OCI-LY3 (cell line): ENCODE measurements around the gene VWA2.

Experiments used
- H2AFZ ChIP-seq: fragments of 200-600, 300-600 bp; shearing (Covaris generic); 2 replicates; pipeline ENCODE4 v1.6.0; 2014; ENCODE audit warnings: antibody characterized with exemption, low read depth, low read length
- H3K27ac ChIP-seq: fragments of 200-600, 300-600 bp; sonication (generic); 2 replicates; pipeline ENCODE4 v1.5.1; 2014; ENCODE audit warnings: mild to moderate bottlenecking, low read length, moderate library complexity, mixed read lengths
- H3K27me3 ChIP-seq: fragments of 200-600, 300-600 bp; sonication (generic); 2 replicates; pipeline ENCODE4 v1.6.1; 2014; ENCODE audit warnings: low read depth, low read length, mixed read lengths
- H3K36me3 ChIP-seq: fragments of 200-600, 300-600 bp; sonication (generic); replicated peaks from 2 replicates; pipeline ENCODE3; 2014; ENCODE audit warnings: low read depth, low read length, mixed read lengths
- H3K4me1 ChIP-seq: fragments of 300-600, 200-600 bp; sonication (generic); 2 replicates; pipeline ENCODE4 v1.6.1; 2014; ENCODE audit warnings: low read length, mixed read lengths
- H3K4me2 ChIP-seq: fragments of 200-600, 300-600 bp; sonication (generic); 2 replicates; pipeline ENCODE4 v1.6.1; 2014; ENCODE audit warnings: low read length, mixed read lengths
- H3K4me3 ChIP-seq: fragments of 300-600, 200-600 bp; sonication (generic); 2 replicates; pipeline ENCODE4 v1.5.1; 2014; ENCODE audit warnings: antibody characterized with exemption, mild to moderate bottlenecking, low read length, moderate library complexity
- H3K79me2 ChIP-seq: fragments of 300-600, 200-600 bp; shearing (Covaris generic); 2 replicates; pipeline ENCODE4 v1.6.1; 2014; ENCODE audit warnings: mild to moderate bottlenecking, low read length, mixed read lengths
- H3K9ac ChIP-seq: fragments of 300-600, 200-600 bp; shearing (Covaris generic); 2 replicates; pipeline ENCODE4 v1.6.0; 2014; ENCODE audit warnings: mild to moderate bottlenecking, low read length, moderate library complexity
- H3K9me3 ChIP-seq: fragments of 200-600, 300-600 bp; shearing (Covaris generic); 2 replicates; pipeline ENCODE4 v1.6.1; 2014; ENCODE audit warnings: low read length, mixed read lengths; ENCODE audit not compliant: insufficient read depth
- H4K20me1 ChIP-seq: fragments of 200-600, 300-600 bp; sonication (generic); 2 replicates; pipeline ENCODE4 v1.6.1; 2016; ENCODE audit warnings: low read length, mixed read lengths; ENCODE audit not compliant: insufficient read depth
- CTCF ChIP-seq: fragments of 200-600, 300-600 bp; sonication (generic); IDR thresholded peaks from 2 replicates; pipeline ENCODE4 v1.5.1; 2014; ENCODE audit warnings: antibody characterized with exemption, low read length, low read depth
- EZH2phosphoT487 ChIP-seq: fragments of 200-600 bp; shearing (Covaris generic); IDR thresholded peaks from 2 replicates; pipeline ENCODE4 v1.6.1; 2018; ENCODE audit warnings: antibody characterized with exemption, mixed run types, low read depth

Gene VWA2

GRCh38 chr10:114223066-114223465, 16.0 kb upstream of the VWA2 start:
- peaks cover 12% of the 10 kb centered on the region; the same call in 1 of the 2 replicates for H3K27me3 ChIP-seq

GRCh38 chr10:114228156-114228555, 10.9 kb upstream of the VWA2 start:
- H2AFZ ChIP-seq, result no peak overlapping the region
- TF ChIP-seq CTCF (no peak), EZH2phosphoT487 (no peak)

More at GRCh38 chr10:114223066-114223465, 16.0 kb upstream of the VWA2 start:
- H3K4me3 ChIP-seq, result no peak overlapping the region
- H3K4me1 ChIP-seq, result no peaks in the 10 kb centered on the region
- no peak for TF ChIP-seq CTCF
- no peak for TF ChIP-seq EZH2phosphoT487
- H3K79me2 ChIP-seq, result no peaks in the 10 kb centered on the region
- no peak overlapping the region for H3K4me2 ChIP-seq
- H3K9ac ChIP-seq, result no peak overlapping the region
- no peaks in the 10 kb centered on the region for H4K20me1 ChIP-seq
- H3K36me3 ChIP-seq, result no peaks in the 10 kb centered on the region
- H2AFZ ChIP-seq, result no peak overlapping the region
- no peaks in the 10 kb centered on the region for H3K9me3 ChIP-seq
- no peak overlapping the region for H3K27ac ChIP-seq

GRCh38 chr10:114232561-114233176, 6.4 kb upstream of the VWA2 start:
- Histone ChIP-seq H3K9me3 (no peaks in the 10 kb centered on the region), H3K9ac (no peak overlapping the region), H3K27ac (no peak overlapping the region), H2AFZ (no peak overlapping the region), H3K36me3 (no peaks in the 10 kb centered on the region), H3K4me3 (no peak overlapping the region), H3K27me3 (peaks cover 7% of the 10 kb centered on the region; the same call in 1 of the 2 replicates), H3K4me2 (no peak overlapping the region), H4K20me1 (no peaks in the 10 kb centered on the region), H3K4me1 (no peaks in the 10 kb centered on the region), H3K79me2 (no peaks in the 10 kb centered on the region)
- TF ChIP-seq EZH2phosphoT487, result no peak
- TF ChIP-seq CTCF, result no peak

More at GRCh38 chr10:114228156-114228555, 10.9 kb upstream of the VWA2 start:
- Histone ChIP-seq H3K27ac (no peak overlapping the region), H3K4me3 (no peak overlapping the region), H3K9ac (no peak overlapping the region), H3K36me3 (no peaks in the 10 kb centered on the region), H3K27me3 (peaks cover 8% of the 10 kb centered on the region; the same call in 1 of the 2 replicates), H3K9me3 (no peaks in the 10 kb centered on the region), H3K79me2 (no peaks in the 10 kb centered on the region), H4K20me1 (no peaks in the 10 kb centered on the region), H3K4me1 (no peaks in the 10 kb centered on the region), H3K4me2 (no peak overlapping the region)

- Histone ChIP-seq H3K4me2 (no peak overlapping the region), H3K27me3 (peaks cover 10% of the 10 kb centered on the region; the same call in 1 of the 2 replicates), H3K27ac (no peak overlapping the region), H3K9me3 (no peaks in the 10 kb centered on the region), H3K36me3 (no peaks in the 10 kb centered on the region), H3K9ac (no peak overlapping the region), H3K4me1 (no peaks in the 10 kb centered on the region), H3K4me3 (no peak overlapping the region), H3K79me2 (no peaks in the 10 kb centered on the region), H2AFZ (no peak overlapping the region), H4K20me1 (no peaks in the 10 kb centered on the region)
- TF ChIP-seq EZH2phosphoT487 (no peak), CTCF (no peak)
Observed at GRCh38 chr10:114233482-114233881, 5.6 kb upstream of the VWA2 start.
